Measurements from ENCODE around the gene BMP5.

GRCh38 chr6:55759536-55759935, 115.9 kb downstream of the BMP5 start:
- no peak for TF ChIP-seq CTCF (IDR thresholded peaks at IDR 0.05; ENCODE audit: low read depth, low read length)
- TF ChIP-seq EZH2phosphoT487 (IDR thresholded peaks at IDR 0.05; ENCODE audit: low read depth) = no peak
